Pancreas (tissue), 10 donors: ENCODE measurements around the gene SCGN. TPM values are rescaled to one million over a fixed set of nuclear protein-coding genes. Genes with fewer than 3 reads are reported as not detected.
A peak's percentile ranks its signal among the peaks of the same experiment; 100 is the strongest.

Source experiments
- ATAC-seq, 4 donors: fragments of 200-7000 bp; cut with Tn5 transposase; one replicate each; pipeline versions ENCODE4 v1.8.0 to v1.9.1; 2020; ENCODE audit warnings: mild to moderate bottlenecking in 4 of 4, moderate library complexity in 4 of 4
- DNase-seq, 6 donors: peaks; one replicate each; pipeline ENCODE4 v3.0.0-alpha.2; 2020
- FAIRE-seq: peaks from 2 replicates; lab custom pipeline; 2012; peaks lifted over from hg19 to GRCh38; lab: Jason Lieb, UNC
- H3K27ac ChIP-seq, 4 donors: fragments of 200-600 bp; sonication (generic); 1 replicate in 3 of 4; 2 replicates in 1 of 4; pipeline versions ENCODE4 v1.5.0 to v1.8.0; 2020
- H3K27me3 ChIP-seq, 4 donors: fragments of 200-600 bp; one replicate each; pipeline ENCODE4 v1.8.0; 2021
- H3K36me3 ChIP-seq, 3 donors: fragments of 200-600 bp; sonication (generic) in 1 of 3; one replicate each; pipeline versions ENCODE4 v1.5.0 to v1.8.0; 2020 to 2021
- H3K4me1 ChIP-seq, 3 donors: fragments of 200-600 bp; one replicate each; pipeline ENCODE4 v1.8.0; 2021
- H3K4me3 ChIP-seq, 4 donors: fragments of 200-600 bp; sonication (generic) in 2 of 4; one replicate each; pipeline versions ENCODE4 v1.5.0 to v1.8.0; 2020 to 2021
- H3K9me3 ChIP-seq, 4 donors: fragments of 200-600 bp; one replicate each; pipeline ENCODE4 v1.8.0; 2021
- WGBS, 2 donors: extraction: QIAGEN DNeasy Blood & Tissue Kit; methylation state at CpG; one replicate each; pipeline ENCODE4 v1.1.7; 2013; 5-methylcytosine and 5-hydroxymethylcytosine counted together
- intact Hi-C, 3 donors: fragments of 100-400 bp; cut with DNase I; formaldehyde crosslinking; loops; one replicate each; pipeline versions ENCODE4 v1.11.1 to v1.14.2; 2022
- polyA plus RNA-seq, 2 donors: library from polyadenylated mRNA; stranded (reverse); fragments of 200-250 nt; gene quantifications; one replicate each; pipeline ENCODE4 v1.2.3, GENCODE V29; 2013
- total RNA-seq, 6 donors: library from RNA; stranded (reverse); fragmentation: NEBNext Ultra II Directional in 4 of 6; extraction: Animal tissue kit (Norgen Biotek cat#: 25700) in 4 of 6; gene quantifications; one replicate each; pipeline versions ENCODE4 v1.2.1 to v1.2.4, GENCODE V29; 2021 to 2023
- TF ChIP-seq, protein P1 (sequence below), 4 donors: fragments of 200-600 bp; sonication (generic) in 3 of 4; IDR thresholded peaks; one replicate each; pipeline versions ENCODE4 v1.5.0 to v1.8.0; 2021; ENCODE audit warnings: antibody characterized with exemption in 4 of 4
- donor health status: healthy with polysubstance abuse.
- donor health status: DM: no; HTN: no; CAD: no; lungs with moderate emphysema.
- donor health status: DM: no; HTN: no; CAD: no.
- donor health status: control.
- donor health status: control.
- donor health status: Bipolar disorder and iron deficiency.
- donor health status: DM: yes; HTN: yes; CAD: no.
- donor health status: DM: no; HTN: no; CAD: no.
- donor health status: DM: no; HTN: no; CAD: no.
- donor health status: DM: yes; HTN: yes; CAD: no.

The SCGN gene
- total and polyA plus RNA-seq, 8 donors: 13.4 to 224 (median 30.3) TPM

DNA sequence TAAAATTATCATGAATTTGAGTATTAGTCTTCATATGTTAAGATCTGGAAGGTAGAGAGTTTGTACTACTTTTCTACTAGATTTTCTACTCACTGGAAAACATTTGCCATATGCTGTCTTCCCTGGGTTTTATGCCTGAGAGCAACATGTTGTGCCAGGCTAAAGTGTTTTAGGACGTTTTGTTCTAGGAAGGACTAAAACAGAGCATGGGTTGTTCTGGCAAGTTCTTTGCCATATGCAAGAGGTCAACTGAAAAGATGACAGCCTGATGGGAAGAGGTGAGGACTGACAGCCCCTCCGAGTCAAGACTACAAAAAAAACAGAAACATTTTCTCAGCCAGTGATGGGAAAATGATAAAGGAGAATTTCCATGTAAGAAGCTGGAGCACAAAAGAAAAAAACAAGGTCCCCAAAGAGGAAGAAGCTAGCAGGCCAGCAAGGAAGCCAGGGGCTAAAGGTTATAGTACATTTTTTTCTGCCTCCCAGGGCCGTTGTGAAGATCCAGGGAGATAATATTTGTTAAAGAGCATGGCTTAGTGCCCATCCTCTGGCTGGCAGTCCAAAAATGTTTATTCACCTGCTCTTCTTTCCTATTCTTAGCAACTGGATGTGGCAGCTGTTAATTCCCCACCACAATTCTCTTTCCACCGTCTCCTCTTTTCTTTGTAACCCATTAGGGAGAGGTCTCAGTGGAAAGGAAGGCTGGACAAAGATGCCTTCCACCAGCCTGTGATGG lies 7.8 kb downstream of the SCGN start:
- peaks cover 10 to 37% (median 28%) of the 10 kb centered on the region in 3 donors for H3K4me1 ChIP-seq

DNA sequence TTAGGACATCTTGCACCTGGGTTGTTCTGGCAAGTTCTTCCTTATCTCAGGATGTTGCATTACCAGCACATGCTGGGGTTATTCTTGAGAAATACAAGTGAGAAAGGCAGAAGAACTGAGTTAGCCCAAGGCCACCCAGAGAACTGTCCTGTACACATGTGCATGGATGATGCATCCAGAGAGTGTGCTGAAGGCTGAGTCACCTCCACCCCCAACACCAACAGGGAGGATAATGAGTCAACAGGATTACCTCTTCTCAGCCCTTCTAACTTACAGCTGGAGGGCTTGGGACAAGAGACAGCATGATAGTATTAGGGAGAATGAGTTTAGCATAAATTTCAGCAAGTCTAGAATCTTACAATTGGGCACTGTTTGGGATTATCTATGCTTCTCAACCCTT lies 8.5 kb downstream of the SCGN start:
- H3K4me1 ChIP-seq: peaks cover 10 to 37% (median 28%) of the 10 kb centered on the region in 3 donors
- intact Hi-C loops: no loop called here
- ATAC-seq: peak; percentile 69 to 85 (median 74)
- TF ChIP-seq, protein P1, sequence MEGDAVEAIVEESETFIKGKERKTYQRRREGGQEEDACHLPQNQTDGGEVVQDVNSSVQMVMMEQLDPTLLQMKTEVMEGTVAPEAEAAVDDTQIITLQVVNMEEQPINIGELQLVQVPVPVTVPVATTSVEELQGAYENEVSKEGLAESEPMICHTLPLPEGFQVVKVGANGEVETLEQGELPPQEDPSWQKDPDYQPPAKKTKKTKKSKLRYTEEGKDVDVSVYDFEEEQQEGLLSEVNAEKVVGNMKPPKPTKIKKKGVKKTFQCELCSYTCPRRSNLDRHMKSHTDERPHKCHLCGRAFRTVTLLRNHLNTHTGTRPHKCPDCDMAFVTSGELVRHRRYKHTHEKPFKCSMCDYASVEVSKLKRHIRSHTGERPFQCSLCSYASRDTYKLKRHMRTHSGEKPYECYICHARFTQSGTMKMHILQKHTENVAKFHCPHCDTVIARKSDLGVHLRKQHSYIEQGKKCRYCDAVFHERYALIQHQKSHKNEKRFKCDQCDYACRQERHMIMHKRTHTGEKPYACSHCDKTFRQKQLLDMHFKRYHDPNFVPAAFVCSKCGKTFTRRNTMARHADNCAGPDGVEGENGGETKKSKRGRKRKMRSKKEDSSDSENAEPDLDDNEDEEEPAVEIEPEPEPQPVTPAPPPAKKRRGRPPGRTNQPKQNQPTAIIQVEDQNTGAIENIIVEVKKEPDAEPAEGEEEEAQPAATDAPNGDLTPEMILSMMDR (IDR thresholded peaks at IDR 0.05): no peak
- H3K27ac ChIP-seq: peak overlapping the region in 2 of 4 donors; percentile 35 to 45
- no peak overlapping the region for H3K4me3 ChIP-seq
- no peak for FAIRE-seq
- H3K9me3 ChIP-seq: no peaks in the 10 kb centered on the region
- peak in 1 of 6 donors; percentile 38 for DNase-seq
- H3K27me3 ChIP-seq: no peaks in the 10 kb centered on the region
- H3K36me3 ChIP-seq: no peaks in the 10 kb centered on the region

More for the DNA sequence above, 7.8 kb downstream of the SCGN start:
- H3K27me3 ChIP-seq: no peaks in the 10 kb centered on the region
- intact Hi-C loops: no loop called here
- TF ChIP-seq, protein P1 (IDR thresholded peaks at IDR 0.05): no peak
- WGBS, 2 donors: 19 to 20% methylated on average over 4 of the region's 4 CpGs
- ATAC-seq (peak; percentile 9 to 54 (median 36)), DNase-seq (peak in 1 of 6 donors; percentile 17), FAIRE-seq (no peak)
- H3K36me3 ChIP-seq: no peaks in the 10 kb centered on the region
- peak overlapping the region in 2 of 4 donors; percentile 35 to 45 for H3K27ac ChIP-seq
- H3K4me3 ChIP-seq: no peak overlapping the region
- no peaks in the 10 kb centered on the region for H3K9me3 ChIP-seq

DNA sequence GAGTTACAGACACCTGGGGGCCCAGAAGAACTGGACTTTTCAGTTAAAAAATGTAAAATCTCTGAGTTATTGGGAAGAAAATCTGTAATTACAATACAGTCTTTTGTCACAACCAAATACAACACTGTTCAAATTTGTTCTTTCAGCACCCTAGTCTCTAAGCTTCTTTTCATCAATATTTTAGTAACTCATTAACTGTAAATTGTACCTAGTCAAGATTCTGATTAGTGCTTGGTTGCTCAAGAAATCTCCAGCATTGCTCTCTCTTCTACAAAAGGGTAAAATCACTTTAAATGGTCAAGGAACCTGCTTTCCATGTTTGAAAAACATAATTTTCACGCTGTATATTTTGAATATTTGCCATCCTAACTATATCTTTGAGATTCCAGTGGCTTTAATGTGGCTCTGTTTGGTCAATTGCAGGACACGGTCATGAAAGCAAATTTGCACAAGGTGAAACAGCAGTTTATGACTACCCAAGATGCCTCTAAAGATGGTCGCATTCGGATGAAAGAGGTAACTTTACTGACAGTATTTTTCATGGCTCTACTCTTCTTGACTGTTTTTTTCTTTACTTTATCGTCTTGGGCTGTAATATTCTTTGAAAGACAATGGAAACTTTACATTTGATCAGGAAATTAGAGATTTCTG lies 9.2 kb downstream of the SCGN start:
- TF ChIP-seq, protein P1 (IDR thresholded peaks at IDR 0.05): no peak

DNA sequence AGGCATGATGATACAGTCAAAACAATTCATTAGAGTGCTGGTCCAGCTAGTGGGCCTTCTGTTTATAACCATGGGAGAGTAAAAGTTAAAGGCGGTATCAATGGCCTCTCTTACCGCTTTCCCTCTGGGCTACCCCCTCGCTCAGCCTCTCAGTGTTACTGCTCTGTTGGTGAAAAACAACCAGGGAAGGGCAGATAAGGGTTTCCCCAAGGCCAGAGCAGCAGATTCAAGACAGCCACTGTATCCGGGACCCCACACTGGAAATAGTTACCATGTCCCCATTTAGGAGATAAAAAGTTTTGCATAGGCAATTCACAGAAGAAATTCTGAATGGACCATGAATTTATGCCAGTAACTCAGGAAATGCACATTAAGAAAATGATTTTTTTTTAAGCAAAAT lies 13.4 kb downstream of the SCGN start:
- ATAC-seq (no peak), DNase-seq (no peak), FAIRE-seq (no peak)
- H3K27ac ChIP-seq: no peak overlapping the region
- H3K4me1 ChIP-seq: peaks cover 9 to 54% (median 44%) of the 10 kb centered on the region in 3 donors
- TF ChIP-seq, protein P1 (IDR thresholded peaks at IDR 0.05): no peak
- H3K9me3 ChIP-seq: no peaks in the 10 kb centered on the region
- intact Hi-C loops: no loop called here
- WGBS, 2 donors: 78 to 84% methylated on average over 4 of the region's 4 CpGs
- H3K4me3 ChIP-seq: no peak overlapping the region
- H3K27me3 ChIP-seq: no peaks in the 10 kb centered on the region
- no peaks in the 10 kb centered on the region for H3K36me3 ChIP-seq

More for the DNA sequence above, 9.2 kb downstream of the SCGN start:
- FAIRE-seq: no peak
- intact Hi-C loops: no loop called here
- H3K4me3 ChIP-seq: peak overlapping the region in 2 of 4 donors; percentile 2
- H3K36me3 ChIP-seq: no peaks in the 10 kb centered on the region
- H3K4me1 ChIP-seq: peaks cover 10 to 33% (median 29%) of the 10 kb centered on the region in 3 donors
- DNase-seq: no peak
- no peaks in the 10 kb centered on the region for H3K27me3 ChIP-seq
- WGBS, 2 donors: 11 to 48% methylated on average over 5 of the region's 5 CpGs
- H3K27ac ChIP-seq: peak overlapping the region in 2 of 4 donors; percentile 35 to 45
- peak; percentile 74 to 82 (median 78) for ATAC-seq
- H3K9me3 ChIP-seq: no peaks in the 10 kb centered on the region
